ENCODE measurements around the gene PTPA.
"Not testable (repeated sequence)": the region's sequence is repeated elsewhere in the genome, so short reads cannot be mapped to it uniquely, and the experiment has no call there.

The PTPA gene

DNA sequence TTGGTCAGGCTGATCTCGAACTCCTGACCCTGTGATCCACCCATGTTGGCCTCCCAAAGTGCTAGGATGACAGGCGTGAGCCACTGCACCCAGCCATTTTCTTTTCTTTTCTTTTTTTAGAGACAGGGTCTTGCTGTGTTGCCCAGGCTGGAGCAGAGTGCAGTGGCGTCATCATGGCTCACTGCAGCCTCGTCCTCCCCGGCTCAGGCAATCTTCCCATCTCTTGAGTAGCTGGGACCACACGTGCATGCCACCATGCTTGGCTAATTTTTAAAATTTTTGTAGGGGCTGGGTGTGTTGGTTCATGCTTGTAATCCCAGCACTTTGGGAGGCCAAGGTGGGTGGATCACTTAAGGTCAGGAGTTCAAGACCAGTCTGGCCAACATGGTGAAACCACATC lies 85.8 kb downstream of the PTPA start:
- H3K4me1 Mint-ChIP-seq, DNase-seq, H3K4me3 Mint-ChIP-seq, ATAC-seq, H3K27ac Mint-ChIP-seq, H3K9me3 Mint-ChIP-seq: not testable (repeated sequence)
- H3K27me3 Mint-ChIP-seq: peaks cover 11% of the 10 kb centered on the region

DNA sequence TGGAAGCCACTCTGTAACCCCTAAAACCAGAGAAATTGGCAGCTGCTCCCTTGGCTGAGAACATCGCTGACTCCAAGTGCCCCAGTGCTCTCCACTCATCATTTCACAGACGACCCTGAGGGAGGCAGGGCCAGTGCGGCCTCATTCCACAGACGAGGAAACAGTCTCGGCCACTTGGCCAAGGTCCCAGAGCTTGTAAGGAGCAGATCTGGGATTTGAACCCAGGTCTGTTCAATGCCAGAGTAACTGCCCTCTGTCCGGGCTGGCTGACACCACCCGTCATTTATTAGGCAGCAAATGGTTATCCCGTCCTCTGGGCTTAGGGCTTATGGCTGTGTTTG lies 86.7 kb downstream of the PTPA start:
- H3K27me3 Mint-ChIP-seq: peaks cover 11% of the 10 kb centered on the region
- ATAC-seq (no peak), DNase-seq (no peak)
- H3K4me3 Mint-ChIP-seq: no peak overlapping the region
- H3K27ac Mint-ChIP-seq: no peak overlapping the region
- H3K9me3 Mint-ChIP-seq: peaks cover 0 to under 1% of the 10 kb centered on the region in 2 donors
- peaks cover 10% of the 10 kb centered on the region for H3K4me1 Mint-ChIP-seq
